Gastrocnemius medialis (tissue), 4 donors: Measurements from ENCODE around the gene CLSTN3. TPM values are rescaled to one million over a fixed set of nuclear protein-coding genes. Genes with fewer than 3 reads are reported as not detected.

Source experiments
- ATAC-seq, 2 donors: fragments of 150-250 bp; one replicate each; pipeline ENCODE4 v1.9.1; 2016
- DNase-seq, 2 donors: peaks; one replicate each; pipeline ENCODE4 v3.0.0-alpha.2; 2019
- H3K27ac ChIP-seq, 4 donors: fragments of 200-600 bp; sonication (generic); 1 replicate in 1 of 4; 2 replicates in 3 of 4; pipeline ENCODE4 v1.5.1; 2016 to 2018; ENCODE audit warnings: mild to moderate bottlenecking in 2 of 4, moderate library complexity in 1 of 4
- H3K27me3 ChIP-seq, 3 donors: fragments of 200-600 bp; sonication (generic) in 2 of 3; 1 replicate in 1 of 3; 2 replicates in 2 of 3; pipeline versions ENCODE4 v1.5.1 to v1.6.0; 2016 to 2019; ENCODE audit warnings: mild to moderate bottlenecking in 1 of 3, moderate library complexity in 1 of 3
- H3K36me3 ChIP-seq, 2 donors: fragments of 200-600 bp; sonication (generic) in 1 of 2; one replicate each; pipeline ENCODE4 v1.5.1; 2017 to 2018
- H3K4me1 ChIP-seq, 2 donors: fragments of 200-600 bp; sonication (generic) in 1 of 2; one replicate each; pipeline ENCODE4 v1.5.1; 2016 to 2017; ENCODE audit warnings: mild to moderate bottlenecking in 2 of 2
- H3K4me3 ChIP-seq, 4 donors: fragments of 200-600 bp; sonication (generic) in 3 of 4; 1 replicate in 1 of 4; 2 replicates in 3 of 4; pipeline ENCODE4 v1.5.1; 2016 to 2019; ENCODE audit warnings: mild to moderate bottlenecking in 2 of 4
- H3K9me3 ChIP-seq, 3 donors: fragments of 200-600 bp; sonication (generic) in 2 of 3; 1 replicate in 1 of 3; 2 replicates in 2 of 3; pipeline ENCODE4 v1.5.1; 2016 to 2019
- POLR2A ChIP-seq, 2 donors: fragments of 450-650 bp; IDR thresholded peaks; one replicate each; pipeline ENCODE4 v1.6.1; 2017; ENCODE audit warnings: antibody characterized with exemption in 2 of 2, mild to moderate bottlenecking in 2 of 2, moderate library complexity in 2 of 2
- in situ Hi-C, 4 donors: fragments of 200-750 bp; cut with MboI; loops; one replicate each; pipeline versions ENCODE4 v1.15.0 to v1.8.0; 2017; ENCODE audit warnings: low sequenced_read_pairs in 4 of 4
- intact Hi-C: fragments of 100-400 bp; cut with DNase I; formaldehyde crosslinking; loops from one replicate; pipeline ENCODE4 v1.15.1; 2023; ENCODE audit warnings: low total_unique reads
- total RNA-seq, 4 donors: library from RNA; depleted of rRNA; stranded (reverse); fragments of >200 nt; gene quantifications; one replicate each; pipeline versions ENCODE4 v1.1.0 to v1.2.3, GENCODE V29; 2016
- TF ChIP-seq, protein P1 (sequence below), 5 experiments: fragments of 450-650 bp in 3 of 5; fragments of 200-600 bp in 2 of 5; sonication (generic) in 2 of 5; IDR thresholded peaks in 4 of 5; conservative IDR thresholded peaks in 1 of 5; 1 replicate in 4 of 5; 2 replicates in 1 of 5; pipeline ENCODE4 v1.5.1; 2016 to 2019; ENCODE audit warnings: antibody characterized with exemption in 5 of 5, mild to moderate bottlenecking in 3 of 5, moderate library complexity in 3 of 5

Gene CLSTN3
- total RNA-seq, 4 donors from 2014 or later = 1.2 to 3.5 (median 2.4) TPM

DNA sequence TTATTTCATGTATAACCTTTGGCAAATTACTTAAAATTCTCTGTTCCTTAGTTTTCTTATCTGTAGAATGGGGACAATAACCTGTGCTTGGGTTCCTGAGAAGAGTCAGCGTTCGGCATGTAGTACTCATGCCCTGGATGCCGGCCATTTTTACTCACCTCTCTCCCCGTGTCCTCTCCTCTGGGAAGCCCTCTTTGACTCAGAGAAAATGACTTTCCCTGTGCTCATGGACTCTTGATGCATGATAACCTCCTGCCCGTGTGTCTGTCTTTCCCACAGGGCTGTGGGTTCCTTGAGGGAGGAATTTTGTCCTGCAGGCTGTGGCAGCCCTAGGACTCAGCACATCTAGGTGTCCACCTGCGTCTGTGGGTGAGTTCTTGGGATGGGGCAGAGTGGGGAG is 15.3 kb upstream of the CLSTN3 start:
- no peak overlapping the region for H3K27ac ChIP-seq
- TF ChIP-seq, protein P1, sequence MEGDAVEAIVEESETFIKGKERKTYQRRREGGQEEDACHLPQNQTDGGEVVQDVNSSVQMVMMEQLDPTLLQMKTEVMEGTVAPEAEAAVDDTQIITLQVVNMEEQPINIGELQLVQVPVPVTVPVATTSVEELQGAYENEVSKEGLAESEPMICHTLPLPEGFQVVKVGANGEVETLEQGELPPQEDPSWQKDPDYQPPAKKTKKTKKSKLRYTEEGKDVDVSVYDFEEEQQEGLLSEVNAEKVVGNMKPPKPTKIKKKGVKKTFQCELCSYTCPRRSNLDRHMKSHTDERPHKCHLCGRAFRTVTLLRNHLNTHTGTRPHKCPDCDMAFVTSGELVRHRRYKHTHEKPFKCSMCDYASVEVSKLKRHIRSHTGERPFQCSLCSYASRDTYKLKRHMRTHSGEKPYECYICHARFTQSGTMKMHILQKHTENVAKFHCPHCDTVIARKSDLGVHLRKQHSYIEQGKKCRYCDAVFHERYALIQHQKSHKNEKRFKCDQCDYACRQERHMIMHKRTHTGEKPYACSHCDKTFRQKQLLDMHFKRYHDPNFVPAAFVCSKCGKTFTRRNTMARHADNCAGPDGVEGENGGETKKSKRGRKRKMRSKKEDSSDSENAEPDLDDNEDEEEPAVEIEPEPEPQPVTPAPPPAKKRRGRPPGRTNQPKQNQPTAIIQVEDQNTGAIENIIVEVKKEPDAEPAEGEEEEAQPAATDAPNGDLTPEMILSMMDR (IDR thresholded peaks at IDR 0.05 in 4 of 5, conservative IDR thresholded peaks at IDR 0.05 in 1 of 5) = no peak
- no peak for TF ChIP-seq POLR2A (IDR thresholded peaks at IDR 0.05)
- no peaks in the 10 kb centered on the region for H3K27me3 ChIP-seq
- ATAC-seq = no peak
- intact Hi-C loops = no loop called here
- no peaks in the 10 kb centered on the region for H3K36me3 ChIP-seq
- DNase-seq = no peak
- H3K4me1 ChIP-seq = peaks cover 4 to 5% of the 10 kb centered on the region in 2 donors
- in situ Hi-C loops = loop anchor here (5.0 to 25.0 kb wide), 5 partner anchors 53 to 203 kb away; partner anchors contain the start of genes ATN1 (in 2 of the 4), C12orf57 (in 2 of the 4), C1S (in 2 of the 4) and RNU7-1 (in 2 of the 4)
- no peak overlapping the region for H3K4me3 ChIP-seq
- H3K9me3 ChIP-seq = no peaks in the 10 kb centered on the region

DNA sequence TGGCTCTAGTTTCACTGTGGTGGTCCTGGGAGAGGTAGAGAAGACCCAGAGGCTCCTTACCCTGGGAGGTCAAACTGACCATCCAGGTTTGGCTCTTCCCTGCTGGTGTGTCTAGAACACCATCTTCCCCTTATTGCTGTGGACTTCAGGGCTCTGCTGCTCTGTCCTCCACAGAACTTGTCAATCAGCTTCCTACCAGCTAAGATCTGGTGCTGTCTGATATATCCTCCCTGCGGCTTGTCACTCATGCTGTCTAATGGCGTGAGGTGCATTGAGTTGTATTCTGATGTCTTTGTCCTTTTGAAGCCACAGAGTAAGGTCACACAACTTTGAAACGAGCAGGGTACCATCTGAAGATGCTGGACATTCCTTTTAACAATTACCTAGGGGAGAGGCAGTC is 14.0 kb upstream of the CLSTN3 start:
- ATAC-seq = no peak
- no peaks in the 10 kb centered on the region for H3K27me3 ChIP-seq
- H3K4me1 ChIP-seq = peaks cover 4 to 5% of the 10 kb centered on the region in 2 donors
- no peak overlapping the region for H3K4me3 ChIP-seq
- H3K36me3 ChIP-seq = no peaks in the 10 kb centered on the region
- no peak for DNase-seq
- TF ChIP-seq POLR2A (IDR thresholded peaks at IDR 0.05) = no peak
- TF ChIP-seq, protein P1 (IDR thresholded peaks at IDR 0.05 in 4 of 5, conservative IDR thresholded peaks at IDR 0.05 in 1 of 5) = no peak
- no peaks in the 10 kb centered on the region for H3K9me3 ChIP-seq
- H3K27ac ChIP-seq = no peak overlapping the region
- intact Hi-C loops (no loop called here), in situ Hi-C loops (loop anchor here (10.0 to 25.0 kb wide), 4 partner anchors 171 to 204 kb away; partner anchors contain the start of genes ATN1 (in 2 of the 4), C12orf57 (in 2 of the 4), RNU7-1 (in 2 of the 4) and ENO2 (in 1 of the 4))

DNA sequence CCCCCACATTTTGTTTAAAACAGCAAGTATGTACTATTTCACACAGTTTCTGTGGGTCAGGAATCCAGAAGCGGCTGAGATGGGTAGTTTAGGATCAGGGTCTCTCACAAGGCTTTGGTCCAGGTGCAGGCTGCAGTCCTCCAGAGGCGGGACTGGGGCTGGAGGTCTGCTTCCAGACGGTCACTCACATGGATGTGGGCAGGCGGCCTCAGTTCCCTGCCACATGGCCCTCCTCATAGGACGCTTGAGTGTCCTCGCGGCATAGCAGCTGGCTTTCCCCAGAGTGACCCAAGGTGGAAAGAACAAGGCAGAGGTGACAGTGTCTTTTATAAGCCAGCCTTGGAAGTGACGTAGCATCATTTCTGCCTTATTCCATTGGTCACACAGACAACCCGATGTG is 13.3 kb upstream of the CLSTN3 start:
- in situ Hi-C loops = loop anchor here (10.0 to 25.0 kb wide), 4 partner anchors 172 to 205 kb away; partner anchors contain the start of genes ATN1 (in 2 of the 4), C12orf57 (in 2 of the 4), RNU7-1 (in 2 of the 4) and ENO2 (in 1 of the 4)
- intact Hi-C loops = no loop called here
- H3K36me3 ChIP-seq = no peaks in the 10 kb centered on the region
- DNase-seq (no peak), ATAC-seq (no peak)
- no peaks in the 10 kb centered on the region for H3K27me3 ChIP-seq
- no peak for TF ChIP-seq POLR2A (IDR thresholded peaks at IDR 0.05)
- TF ChIP-seq, protein P1 (IDR thresholded peaks at IDR 0.05 in 4 of 5, conservative IDR thresholded peaks at IDR 0.05 in 1 of 5) = no peak
- no peak overlapping the region for H3K27ac ChIP-seq
- H3K4me1 ChIP-seq = peaks cover 4 to 5% of the 10 kb centered on the region in 2 donors
- no peak overlapping the region for H3K4me3 ChIP-seq
- H3K9me3 ChIP-seq = no peaks in the 10 kb centered on the region

DNA sequence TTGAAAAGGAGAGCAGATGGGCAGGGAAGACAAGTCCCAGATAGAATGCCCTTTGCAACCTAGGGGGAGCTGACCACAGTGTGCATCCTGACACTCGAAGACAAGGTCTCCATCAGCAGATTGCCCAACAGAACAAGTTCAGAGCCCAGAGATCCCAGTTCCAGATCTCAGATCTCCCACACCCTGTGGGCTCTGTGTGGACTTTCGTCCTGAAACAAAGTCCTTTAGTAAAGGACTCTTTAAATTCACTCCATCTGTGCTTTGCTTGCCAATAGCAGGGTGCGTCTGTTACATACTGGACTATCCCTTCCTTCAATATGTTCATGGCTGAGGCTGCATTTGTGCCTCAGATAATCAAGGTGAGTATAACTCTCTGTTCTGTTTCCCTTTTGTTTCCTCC is 12.5 kb upstream of the CLSTN3 start:
- no peak for ATAC-seq
- in situ Hi-C loops = loop anchor here (10.0 to 25.0 kb wide), 4 partner anchors 173 to 205 kb away; partner anchors contain the start of genes ATN1 (in 2 of the 4), C12orf57 (in 2 of the 4), RNU7-1 (in 2 of the 4) and ENO2 (in 1 of the 4)
- H3K4me3 ChIP-seq = no peak overlapping the region
- H3K36me3 ChIP-seq = no peaks in the 10 kb centered on the region
- intact Hi-C loops = no loop called here
- H3K27me3 ChIP-seq = no peaks in the 10 kb centered on the region
- H3K9me3 ChIP-seq = no peaks in the 10 kb centered on the region
- TF ChIP-seq, protein P1 (IDR thresholded peaks at IDR 0.05 in 4 of 5, conservative IDR thresholded peaks at IDR 0.05 in 1 of 5) = no peak
- no peak for TF ChIP-seq POLR2A (IDR thresholded peaks at IDR 0.05)
- H3K4me1 ChIP-seq = peaks cover 4 to 8% of the 10 kb centered on the region in 2 donors
- DNase-seq = no peak
- no peak overlapping the region for H3K27ac ChIP-seq
